HPDE6-E6E7 (cell line): ENCODE data around the gene TRIM23.
"Not testable (repeated sequence)": the region's sequence is repeated elsewhere in the genome, so short reads cannot be mapped to it uniquely, and the experiment has no call there.

ENCODE experiments used
- DNase-seq: peaks from one replicate; pipeline ENCODE4 v3.0.0; 2011; ENCODE audit warnings: missing footprints; ENCODE audit errors: extremely low spot score

TRIM23 gene

DNA sequence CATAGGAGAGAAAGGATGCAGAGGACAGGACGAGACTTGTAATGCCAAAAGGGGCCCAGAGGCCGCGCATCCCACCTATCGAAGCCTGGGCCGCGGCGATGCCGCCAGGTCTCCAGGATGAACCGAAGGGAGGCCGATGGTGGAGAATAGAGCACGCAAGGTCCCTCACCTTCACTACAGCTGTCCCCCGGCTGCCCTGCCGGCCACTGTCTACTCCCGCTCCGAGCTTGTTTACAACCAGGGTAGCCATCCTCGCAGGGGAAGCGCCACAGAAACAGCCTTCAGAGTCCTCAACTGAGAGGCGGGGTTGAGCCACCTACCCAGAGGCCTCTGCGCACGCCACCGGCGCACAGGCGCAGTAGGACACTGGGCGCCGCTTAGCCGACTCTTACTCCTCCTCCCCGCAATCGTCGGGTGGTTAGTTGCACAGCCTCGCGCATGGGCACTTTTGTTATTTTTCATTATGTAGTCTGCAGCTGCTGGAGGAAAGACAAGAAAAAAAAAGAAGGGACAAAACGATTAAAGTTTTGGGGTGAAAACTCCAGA, at the start of gene TRIM23:
TRIM23 (minus strand) TSS at position 309 of the 546 bp plus-strand sequence; CDS start at position 250, 59 bp downstream.
- DNase-seq: peak; percentile 84

DNA sequence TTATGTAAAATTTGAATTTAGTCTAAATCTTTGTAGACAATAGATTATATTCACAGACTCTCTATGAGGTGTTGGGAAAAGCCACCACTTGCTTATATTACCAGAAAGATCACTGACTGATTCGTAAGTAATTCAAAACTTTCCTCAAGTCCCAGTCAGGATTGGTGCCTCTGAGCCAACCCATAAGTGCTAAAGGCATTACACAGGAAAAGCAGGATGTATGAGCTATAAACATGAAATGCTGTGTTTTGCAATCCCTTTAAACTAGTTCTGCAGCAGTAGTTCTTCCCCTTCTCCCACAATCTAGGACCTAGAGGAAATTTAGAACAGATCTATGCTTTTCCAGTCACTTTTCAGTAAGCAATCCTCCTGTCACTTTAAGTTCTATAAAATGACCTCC, 48.7 kb upstream of the TRIM23 start:
- DNase-seq: peak; percentile 19

DNA sequence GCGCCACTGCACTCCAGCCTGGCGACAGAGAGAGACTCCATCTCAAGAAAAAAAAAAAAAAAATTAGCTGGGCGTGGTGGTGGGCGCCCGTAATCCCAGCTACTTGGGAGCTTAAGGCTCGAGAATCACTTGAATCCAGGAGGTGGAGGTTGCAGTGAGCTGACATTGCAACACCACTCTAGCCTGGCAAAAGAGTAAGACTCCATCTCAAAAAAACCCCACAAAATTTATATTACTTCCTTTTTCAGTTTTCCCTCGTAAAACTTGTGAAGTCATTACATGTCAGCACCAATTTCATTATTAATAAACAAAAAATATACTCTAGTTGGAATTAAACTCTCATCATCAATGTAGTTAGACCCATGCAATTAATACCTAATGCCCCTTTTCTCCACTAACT, 44.6 kb upstream of the TRIM23 start:
- DNase-seq: no peak

DNA sequence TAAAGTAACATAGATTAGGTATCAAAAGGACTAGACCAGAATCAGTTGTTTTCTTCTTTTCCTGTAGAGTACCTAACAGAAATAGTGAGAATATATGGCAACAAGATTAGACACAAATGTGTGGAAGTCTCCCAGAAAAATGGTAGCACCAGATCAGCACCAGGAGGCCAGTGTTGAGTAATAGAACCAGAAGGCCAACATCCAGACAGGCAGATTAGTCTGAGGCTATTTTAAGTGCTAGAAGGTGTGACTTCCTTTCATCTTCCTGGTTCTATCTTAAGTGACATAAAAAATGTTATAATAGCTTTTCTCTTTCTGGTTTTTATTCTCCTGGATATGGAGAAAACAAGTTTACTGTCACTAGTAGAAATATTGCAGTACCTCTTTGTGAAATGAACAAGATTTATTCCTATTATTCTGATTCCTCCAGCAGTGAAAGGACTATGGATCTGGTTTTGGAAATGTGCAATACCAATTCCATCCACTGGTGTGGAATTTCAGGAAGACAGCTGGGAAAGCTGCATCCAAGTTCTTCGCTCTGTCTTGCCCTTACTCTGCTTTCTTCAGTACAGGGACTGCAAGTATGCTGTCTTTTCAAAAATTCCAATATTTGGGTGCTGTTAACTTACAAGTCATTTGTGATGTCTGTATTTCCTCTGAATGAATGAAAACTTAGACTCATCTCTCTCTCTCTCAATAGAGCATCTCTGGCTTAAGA, 39.8 kb upstream of the TRIM23 start:
- no peak for DNase-seq

DNA sequence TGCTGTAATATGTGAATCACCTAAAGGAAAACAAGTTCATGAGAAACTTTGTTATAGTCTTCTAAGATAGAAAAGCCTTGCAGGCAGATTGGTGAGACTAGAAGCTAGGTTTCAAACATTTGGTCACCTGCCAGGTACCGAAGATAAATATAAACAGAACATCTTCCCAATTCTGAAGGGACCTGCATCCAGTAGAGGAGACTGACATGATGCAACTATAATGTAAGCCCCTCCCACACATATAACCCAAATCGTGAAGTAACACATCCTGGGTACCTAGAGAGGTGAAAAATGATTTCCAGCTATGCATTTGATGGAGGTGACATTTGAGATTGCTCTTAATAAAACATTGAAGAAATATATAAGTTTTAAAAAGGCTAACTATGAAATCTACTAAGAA, 30.6 kb upstream of the TRIM23 start:
- DNase-seq: no peak

DNA sequence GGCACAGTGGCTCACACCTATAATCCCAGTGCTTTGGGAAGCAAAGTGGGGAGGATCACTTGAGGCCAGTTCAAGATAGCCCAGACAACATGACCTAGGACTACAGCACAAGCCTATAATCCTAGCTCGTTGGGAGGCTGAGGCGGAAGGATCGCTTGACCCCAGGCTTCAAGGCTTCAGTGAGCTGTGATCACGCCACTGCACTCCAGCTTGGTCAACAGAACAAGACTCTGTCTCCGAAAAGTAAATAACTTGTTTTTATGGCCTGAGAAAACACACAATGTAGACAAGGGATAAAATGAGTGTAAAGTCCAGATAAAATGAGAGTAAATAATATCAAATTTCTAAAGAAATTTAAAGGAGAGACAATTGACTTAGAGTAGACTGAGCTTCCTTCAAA, 27.0 kb upstream of the TRIM23 start:
- DNase-seq: no peak

DNA sequence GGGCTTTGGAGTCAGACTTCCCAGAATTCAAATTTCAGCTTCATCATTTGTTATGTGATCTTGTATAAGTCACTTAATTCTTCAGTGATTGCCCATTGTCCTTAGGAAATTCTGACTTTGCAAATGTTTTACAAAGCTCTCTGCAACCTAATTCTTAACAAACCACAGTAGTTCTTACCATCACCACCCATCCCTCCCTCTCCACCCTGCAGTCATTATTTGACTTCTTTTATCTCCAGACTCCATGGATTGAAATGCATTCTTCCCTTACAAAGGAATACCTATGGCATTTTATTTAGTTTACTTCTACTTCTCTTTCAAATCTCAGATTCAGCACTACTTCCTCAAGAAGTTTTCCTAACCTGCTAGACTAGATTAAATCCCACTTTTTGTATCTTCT, 23.8 kb upstream of the TRIM23 start:
- DNase-seq: no peak

DNA sequence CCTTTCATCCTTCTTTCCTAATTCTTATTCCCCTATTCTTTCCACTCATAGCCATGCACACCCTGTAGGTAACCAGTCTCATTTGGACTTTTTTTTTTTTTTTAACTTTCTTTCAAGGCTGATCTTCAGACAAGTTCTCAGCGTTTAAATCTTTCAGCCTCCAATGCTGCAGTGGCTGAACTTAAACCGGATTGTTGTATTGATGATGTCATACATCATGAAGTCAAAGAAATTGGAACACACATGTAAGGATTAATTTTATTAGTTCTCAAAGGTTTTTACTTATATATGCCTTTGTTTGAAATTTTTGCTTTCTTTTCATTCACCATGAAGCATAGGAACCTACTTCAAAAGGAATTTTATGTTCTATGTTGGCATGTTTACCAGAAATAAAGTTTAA, 22.8 kb upstream of the TRIM23 start:
- DNase-seq: no peak

DNA sequence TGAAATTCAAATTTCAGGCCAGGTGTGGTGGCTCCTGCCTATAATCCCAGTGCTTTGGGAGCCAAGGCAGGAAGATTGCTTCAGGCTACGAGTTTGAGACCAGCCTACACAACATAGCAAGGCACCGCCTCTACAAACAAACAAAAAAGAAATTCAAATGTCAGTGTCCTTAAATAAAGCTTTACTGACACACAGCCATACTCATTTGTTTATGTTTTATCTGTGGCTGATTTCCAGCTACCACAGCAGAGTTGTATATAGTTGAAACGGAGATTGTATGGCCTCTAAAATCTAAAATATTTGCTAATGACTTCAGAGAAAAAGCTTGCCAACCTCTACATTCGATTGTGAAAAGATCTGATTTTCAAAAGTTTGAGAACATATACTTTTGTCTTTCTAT, 16.1 kb upstream of the TRIM23 start:
- DNase-seq: no peak

DNA sequence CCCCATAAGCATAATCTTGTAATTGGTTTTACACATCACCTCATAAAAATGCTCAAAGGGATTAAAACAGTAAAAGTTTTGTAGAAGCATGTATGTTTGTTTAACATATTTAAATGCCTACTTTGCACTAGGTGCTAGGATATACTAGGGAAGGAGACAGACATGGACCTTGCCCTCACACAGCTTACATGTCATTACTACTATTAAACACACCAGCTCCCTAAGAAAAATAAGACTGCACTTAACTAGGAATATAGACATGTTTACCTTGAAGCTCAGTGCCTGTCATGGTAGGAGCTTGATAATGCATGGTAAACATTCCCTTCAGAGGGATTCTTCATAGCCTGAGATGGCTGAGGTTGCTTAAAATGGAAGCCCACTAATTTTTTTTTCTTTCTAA, 6.8 kb upstream of the TRIM23 start:
- no peak for DNase-seq

DNA sequence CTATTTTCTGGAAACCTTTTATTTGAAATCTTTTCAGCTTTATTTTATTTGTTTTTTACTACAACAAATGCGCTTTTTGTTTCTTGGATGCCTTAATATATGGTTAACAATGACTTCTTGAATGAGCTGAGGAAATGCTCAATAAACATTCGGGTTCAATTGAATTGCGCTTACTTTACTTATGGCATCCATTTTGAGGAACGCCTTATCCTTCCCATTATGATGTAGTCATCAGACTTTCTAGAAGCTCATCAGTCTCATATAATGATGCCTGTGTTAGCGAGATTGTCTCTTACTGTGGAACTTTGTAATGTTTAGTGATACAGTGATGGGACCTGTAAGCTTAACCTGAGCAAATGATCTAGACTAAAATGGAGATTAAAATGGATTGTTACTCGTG, 1.6 kb upstream of the TRIM23 start:
- no peak for DNase-seq

DNA sequence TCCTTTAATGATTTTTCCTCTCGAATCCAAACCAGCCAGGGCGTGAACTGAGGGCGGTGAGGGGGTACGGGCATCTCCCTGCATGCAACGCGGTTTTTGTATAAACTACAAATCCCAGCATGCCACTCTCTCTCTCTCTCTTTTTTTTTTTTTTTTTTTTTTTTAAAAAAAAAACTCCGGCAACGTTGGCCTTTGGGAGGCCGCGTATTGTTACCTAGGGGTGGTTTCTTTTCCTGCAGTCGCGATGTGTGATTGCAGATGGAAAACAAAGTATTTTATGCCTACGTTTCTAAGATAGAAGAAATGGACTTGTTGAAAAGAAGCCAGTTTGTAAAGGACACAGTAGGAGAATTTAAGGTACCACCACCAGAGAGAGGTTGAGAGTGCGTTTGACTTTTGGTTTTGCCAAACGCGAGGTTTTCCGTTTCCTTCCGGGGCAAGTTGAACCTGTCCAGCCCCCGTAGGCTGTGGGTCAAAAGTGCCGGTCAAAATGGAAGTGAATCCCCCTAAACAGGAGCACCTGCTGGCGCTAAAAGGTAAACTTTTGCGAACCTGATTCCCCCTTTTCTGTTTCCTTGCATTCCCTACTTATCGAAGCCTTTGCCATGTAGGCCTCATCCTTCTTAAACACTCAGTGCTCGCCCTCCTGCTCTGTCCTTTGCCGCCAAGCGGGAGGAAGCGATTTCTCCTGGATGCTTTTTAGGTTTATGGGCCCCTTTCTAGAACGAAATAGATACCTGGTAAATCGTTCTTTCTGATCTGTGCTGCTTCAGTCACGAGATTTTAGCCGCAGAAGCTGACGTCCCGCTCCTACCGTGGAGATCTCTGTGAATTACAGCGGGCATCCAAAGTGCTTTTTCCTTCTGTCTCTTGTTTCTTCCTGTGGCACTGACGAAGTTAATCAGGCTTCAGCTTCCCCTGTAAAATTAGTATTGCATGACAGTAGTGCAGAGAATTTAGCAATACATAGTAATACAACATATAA, 730 bp upstream of the TRIM23 start, which contains the start of the genes SHLD3 and TRAPPC13:
SHLD3 (plus strand) TSS at position 457 of the 985 bp plus-strand sequence. CDS start 4,561 bp downstream, outside the sequence.
TRAPPC13 (plus strand) TSS at position 457 of the 985 bp plus-strand sequence; CDS start at position 491, 34 bp downstream.
- peak; percentile 29 for DNase-seq

DNA sequence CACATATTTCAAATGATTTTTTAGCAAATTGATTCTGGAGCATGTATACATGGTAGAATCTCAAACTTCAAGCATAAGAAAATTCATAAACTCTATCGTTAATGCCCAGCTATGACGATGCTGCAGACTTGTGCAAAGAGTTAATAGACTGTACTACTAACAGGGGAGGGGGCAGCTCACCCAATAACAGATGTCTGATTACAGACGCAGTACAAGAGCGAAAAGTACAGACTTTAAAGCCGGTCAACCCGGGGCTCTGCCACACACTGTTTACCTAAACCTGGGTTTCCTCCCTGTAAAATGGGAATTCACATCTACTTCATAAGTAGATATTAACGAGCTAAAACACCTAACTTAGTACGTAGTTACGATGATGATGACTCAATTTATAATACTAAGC, 651 bp downstream of the TRIM23 start:
- DNase-seq: no peak

DNA sequence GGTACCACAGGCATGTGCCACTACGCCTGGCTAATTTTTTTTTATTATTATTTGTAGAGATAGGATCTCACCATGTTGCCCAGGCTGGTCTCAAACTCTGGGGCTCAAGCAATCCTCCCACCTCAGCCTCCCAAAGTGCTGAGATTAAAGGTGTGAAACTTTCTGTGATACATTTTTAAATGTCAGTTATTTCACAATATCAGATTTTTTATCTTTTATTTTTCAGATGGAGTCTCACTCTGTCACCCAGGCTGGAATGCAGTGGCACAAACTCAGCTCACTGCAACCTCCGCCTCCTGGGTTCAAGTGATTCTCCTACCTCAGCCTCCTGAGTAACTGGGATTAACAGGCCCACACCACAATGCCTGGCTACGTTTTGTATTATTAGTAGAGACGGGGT, 2.2 kb downstream of the TRIM23 start:
- DNase-seq: not testable (repeated sequence)

DNA sequence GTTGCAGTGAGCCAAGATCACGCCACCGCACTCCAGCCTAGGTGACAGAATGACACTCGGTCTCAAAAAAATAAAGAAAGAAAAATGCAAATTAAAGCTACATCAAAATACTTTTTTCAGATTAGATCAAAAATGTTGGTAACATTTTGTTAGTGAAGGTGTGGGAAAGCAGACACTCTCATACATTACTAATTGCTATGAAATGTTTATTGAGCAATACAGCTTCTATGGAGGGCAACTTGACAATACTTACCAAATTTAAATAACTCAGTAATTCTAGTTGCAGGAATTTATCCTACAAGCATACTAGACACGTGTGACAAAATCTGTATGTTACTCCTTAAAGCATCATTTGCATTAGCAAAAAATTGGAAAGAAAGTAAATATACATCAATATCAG, 4.1 kb downstream of the TRIM23 start:
- DNase-seq: no peak

DNA sequence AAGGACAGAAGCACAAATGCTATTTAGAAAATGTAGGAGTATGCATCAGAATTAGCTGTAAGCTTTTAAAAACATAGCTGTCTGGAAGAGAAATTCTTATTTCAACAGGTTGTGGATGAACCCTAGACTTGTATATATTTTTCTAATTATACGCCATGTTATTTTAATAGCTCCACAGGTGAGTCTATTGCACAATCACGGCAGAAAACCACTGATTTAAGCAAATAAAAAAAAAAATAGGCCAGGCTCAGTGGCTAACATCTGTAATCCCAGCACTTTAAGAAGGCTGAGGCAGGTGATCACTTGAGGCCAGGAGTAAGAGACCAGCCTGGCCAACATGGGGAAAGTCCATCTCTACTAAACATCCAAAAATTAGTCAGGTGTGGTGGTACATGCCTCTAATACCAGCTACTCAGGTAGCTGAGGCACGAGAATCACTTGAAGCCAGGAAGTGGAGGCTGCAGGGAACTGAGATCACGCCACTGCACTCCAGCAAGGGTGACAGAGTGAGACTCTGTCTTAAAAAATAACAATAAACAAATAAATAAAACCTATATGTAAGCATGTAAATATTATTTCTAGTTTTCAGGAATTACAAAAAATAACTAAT, 11.7 kb downstream of the TRIM23 start:
- DNase-seq: no peak

DNA sequence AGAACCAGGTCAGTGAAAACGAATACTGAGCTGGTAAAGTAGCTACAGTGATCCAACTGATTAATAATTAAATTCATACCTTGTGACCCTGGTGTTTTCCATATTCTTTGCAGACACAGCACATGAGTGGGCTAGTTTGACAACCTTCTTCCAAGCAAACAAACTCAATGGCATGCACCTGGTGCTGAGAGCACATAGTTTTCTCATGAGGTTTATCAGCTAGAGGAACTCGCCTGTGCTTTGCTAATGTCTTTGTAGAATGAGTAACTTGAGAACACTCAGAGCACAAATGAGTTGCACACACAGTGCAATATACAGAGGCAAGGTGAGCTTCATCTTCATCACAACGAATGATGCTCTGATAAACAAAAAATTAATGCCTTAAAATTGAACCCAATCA, 12.6 kb downstream of the TRIM23 start:
- peak; percentile 23 for DNase-seq

DNA sequence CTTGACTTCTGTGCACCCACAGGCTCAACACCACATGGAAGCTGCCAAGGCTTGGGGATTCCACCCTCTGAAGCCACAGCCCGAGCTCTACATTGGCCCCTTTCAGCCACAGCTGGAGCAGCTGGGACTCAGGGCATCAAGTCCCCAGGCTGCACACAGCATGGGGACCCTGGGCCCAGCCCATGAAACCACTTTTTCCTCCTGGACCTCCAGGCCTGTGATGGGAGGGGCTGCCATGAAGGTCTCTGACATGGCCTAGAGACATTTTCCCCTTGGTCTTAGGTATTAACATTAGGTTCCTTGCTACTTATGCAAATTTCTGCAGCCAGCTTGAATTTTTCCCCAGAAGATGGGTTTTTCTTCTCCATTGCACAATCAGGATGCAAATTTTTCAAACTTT, 22.4 kb downstream of the TRIM23 start:
- not testable (repeated sequence) for DNase-seq

DNA sequence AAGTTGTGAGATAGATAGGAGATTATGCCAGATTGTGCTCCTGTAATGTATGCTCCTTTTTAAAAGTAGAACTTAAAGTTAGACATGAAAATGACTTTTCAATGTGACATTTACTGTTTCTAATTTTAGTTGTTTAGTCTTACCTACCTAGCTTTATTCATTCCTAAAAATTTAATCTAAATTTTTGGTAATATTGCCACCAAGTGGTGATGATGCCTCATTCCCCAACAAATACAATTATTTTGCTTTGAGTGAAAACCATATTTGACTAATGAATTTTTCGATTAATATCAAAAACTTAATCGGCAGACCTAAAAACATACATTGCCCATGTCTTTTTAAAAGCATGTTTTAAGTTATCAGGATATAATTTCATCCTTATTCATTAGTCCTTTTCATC, 35.4 kb downstream of the TRIM23 start:
- no peak for DNase-seq

DNA sequence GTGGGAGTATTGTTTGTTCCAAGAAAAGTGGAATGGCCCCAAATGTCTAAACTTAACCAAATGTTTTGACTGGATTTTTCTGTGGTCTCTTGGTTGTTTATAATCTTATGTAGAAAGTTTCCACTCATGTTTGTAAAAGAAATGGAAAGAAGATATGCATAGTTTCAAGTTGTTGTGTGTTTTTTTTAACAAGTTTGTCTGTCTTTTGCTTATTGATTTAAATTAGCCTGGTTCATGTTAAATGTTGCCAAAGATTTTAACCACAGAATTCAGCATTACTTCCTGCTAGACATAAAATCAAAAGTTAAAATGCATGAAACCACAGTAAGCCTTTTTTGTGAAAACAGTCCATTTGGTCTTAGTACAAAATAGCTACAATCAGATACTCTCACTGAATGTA, 47.0 kb downstream of the TRIM23 start:
- DNase-seq: no peak

DNA sequence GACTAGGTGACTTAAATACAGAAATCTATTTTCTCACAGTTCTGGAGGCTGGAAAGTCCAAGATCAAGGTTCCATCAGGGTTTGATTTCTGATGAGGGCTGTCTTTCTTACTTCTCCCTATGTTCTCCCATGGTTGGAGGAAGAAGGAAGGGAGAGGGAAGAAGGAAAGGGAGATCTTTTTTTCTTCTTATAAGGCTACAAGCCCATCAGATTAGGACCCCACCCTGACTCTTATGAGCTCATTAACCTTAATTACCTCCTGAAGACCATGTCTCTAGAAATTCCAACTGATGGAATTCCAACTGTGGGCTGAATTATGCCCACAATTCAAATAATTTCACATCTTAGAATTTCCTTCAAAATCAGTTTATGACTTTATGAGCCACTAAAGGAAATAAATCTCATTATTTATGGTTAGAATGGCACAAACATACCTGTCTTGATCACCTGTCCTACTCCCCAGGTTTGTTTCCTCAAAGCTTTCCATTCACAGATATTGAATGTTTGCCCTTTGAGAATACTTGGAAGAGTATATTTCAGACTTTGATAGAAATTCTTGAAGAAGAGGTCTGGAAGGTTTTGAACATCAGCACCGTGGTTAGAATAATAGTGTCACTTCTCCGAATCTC, 53.4 kb downstream of the TRIM23 start:
- DNase-seq: no peak
